GM19395 (cell line): ENCODE data around the gene CCDC12.

ENCODE experiments used
- ATAC-seq: cut with Tn5 transposase; IDR thresholded peaks from one replicate; pipeline ENCODE4 v1.9.1; 2021; ENCODE audit warnings: mild to moderate bottlenecking, moderate library complexity; ENCODE audit not compliant: unreplicated experiment

The CCDC12 gene

DNA sequence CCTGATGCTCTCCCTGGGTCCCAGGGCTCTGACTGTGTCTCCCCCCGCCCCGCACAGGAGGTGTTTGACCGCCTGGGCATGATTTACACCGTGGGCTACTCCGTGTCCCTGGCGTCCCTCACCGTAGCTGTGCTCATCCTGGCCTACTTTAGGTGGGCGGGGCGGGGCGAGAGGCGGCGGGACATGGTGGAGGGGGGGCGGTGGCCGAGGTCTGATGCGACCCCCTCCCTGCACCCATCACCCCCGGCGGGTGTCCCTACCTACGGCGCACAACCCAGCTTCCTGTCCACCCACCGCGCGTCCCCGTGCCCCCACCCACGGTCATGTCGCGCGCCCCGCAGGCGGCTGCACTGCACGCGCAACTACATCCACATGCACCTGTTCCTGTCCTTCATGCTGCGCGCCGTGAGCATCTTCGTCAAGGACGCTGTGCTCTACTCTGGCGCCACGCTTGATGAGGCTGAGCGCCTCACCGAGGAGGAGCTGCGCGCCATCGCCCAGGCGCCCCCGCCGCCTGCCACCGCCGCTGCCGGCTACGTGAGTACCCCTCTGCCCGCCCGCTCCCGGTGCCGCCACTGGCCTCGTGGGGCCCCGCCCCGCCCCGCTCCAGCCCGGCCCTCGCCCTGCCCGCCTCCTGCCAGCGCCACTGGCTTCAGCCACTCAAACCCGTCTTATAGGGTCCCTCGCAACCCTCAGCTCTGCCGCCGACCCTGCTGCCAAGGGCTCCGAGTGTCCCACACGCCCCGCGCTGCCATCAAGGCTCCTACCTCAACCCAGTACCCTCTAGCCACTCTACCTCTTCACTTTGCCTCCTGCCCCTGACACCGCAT is 78.0 kb downstream of the CCDC12 start:
- ATAC-seq = no peak

DNA sequence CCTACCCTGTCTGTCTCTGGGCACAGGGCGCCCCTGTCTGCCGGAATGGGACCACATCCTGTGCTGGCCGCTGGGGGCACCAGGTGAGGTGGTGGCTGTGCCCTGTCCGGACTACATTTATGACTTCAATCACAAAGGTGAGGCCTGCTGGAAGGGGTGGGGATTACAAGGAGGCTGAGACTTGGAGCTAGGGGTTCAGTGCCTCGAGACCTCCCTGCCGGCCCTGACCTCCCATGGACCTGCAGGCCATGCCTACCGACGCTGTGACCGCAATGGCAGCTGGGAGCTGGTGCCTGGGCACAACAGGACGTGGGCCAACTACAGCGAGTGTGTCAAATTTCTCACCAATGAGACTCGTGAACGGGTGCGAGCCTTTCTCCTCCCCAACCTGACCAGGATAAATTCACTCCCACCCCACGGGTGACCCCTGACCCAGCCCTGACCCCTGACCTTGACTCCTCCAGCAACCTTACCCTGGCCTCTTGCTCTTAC is 78.7 kb downstream of the CCDC12 start:
- no peak for ATAC-seq

- ATAC-seq = no peak
Observed at GRCh38 chr3:46897031-46897430, 79.5 kb downstream of the CCDC12 start.

GRCh38 chr3:46896386-46896785 is 80.2 kb downstream of the CCDC12 start:
- no peak for ATAC-seq

DNA sequence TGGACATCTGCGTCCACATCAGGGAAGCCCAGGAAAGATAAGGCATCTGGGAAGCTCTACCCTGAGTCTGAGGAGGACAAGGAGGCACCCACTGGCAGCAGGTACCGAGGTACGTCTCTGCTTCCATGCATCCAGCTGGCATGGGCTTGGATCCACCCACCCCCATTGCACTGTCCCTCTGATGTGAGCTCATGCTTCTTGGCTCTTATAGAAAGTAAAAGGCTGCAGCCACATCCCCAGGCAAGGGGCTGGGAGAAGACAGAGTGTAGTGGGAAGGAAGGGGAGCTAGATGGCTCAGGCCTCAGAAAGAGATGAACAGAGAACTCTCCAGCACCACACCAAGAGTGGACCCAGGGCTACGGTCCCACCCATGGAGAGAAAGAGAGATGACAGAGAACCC is 80.8 kb downstream of the CCDC12 start:
- ATAC-seq = no peak

GRCh38 chr3:46895204-46895660 is 81.3 kb downstream of the CCDC12 start:
- no peak for ATAC-seq

- no peak for ATAC-seq
Observed at GRCh38 chr3:46894256-46894655, 82.3 kb downstream of the CCDC12 start.

DNA sequence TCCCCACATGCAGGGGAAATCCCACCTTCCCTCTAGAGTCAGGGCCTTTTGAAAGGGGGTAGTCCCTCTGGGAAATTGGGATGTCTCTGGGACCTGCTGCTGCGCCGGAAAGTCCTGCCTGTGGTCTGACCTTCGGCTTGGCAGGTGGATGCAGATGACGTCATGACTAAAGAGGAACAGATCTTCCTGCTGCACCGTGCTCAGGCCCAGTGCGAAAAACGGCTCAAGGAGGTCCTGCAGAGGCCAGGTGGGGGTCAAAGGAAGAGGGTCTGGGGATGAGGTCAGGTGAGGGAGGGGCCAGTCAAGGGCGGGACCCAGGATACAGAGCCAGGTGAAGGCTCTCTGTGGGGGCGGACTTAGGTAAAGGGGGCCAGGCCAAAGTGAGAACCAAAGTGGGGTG is 82.8 kb downstream of the CCDC12 start:
- no peak for ATAC-seq

GRCh38 chr3:46893146-46893748 is 83.3 kb downstream of the CCDC12 start:
- ATAC-seq = no peak

DNA sequence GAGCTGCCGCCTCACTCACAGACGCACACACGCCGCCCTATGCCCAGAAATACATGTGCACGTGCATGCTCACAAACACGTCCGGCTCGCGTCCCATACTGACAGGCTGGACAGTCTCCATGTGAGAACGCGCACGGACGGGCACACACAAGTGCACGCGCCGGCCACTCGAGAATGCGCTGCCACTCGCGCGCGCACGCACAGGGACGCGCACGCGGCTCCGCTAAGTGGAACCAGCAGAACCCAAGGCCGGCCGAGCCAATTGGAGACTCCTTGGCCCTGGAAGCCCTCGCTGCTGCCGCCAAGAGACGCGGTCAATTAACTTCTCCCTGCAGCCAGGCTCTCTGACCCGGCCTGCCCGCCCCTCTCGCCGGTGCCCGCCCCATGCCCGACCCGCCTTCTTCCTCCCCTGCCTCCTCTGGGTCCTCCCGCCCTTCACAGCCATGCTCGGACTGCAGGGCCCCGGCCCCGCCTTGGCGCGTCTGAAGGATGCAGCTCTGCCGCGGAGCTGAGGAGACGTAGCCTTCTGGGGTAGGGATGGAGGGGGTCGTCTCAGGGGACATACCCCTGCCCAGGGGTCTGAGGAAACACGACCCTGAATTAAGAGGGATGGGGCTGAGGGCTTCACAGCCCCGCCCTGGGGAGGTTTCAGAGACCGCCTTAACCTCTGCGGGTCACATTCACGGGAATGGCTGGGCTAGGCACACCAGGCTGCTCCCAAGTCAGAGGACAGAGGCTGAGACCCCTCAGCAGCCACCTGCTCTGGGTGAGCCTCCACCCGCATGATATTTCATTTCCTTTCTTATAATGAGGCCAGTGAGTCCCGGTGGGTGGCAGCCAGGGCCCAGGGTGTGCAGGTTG is 84.0 kb downstream of the CCDC12 start:
- no peak for ATAC-seq

GRCh38 chr3:46891132-46891531 is 85.4 kb downstream of the CCDC12 start:
- ATAC-seq = no peak

- ATAC-seq = no peak
Observed at GRCh38 chr3:46890132-46890531, 86.4 kb downstream of the CCDC12 start.

DNA sequence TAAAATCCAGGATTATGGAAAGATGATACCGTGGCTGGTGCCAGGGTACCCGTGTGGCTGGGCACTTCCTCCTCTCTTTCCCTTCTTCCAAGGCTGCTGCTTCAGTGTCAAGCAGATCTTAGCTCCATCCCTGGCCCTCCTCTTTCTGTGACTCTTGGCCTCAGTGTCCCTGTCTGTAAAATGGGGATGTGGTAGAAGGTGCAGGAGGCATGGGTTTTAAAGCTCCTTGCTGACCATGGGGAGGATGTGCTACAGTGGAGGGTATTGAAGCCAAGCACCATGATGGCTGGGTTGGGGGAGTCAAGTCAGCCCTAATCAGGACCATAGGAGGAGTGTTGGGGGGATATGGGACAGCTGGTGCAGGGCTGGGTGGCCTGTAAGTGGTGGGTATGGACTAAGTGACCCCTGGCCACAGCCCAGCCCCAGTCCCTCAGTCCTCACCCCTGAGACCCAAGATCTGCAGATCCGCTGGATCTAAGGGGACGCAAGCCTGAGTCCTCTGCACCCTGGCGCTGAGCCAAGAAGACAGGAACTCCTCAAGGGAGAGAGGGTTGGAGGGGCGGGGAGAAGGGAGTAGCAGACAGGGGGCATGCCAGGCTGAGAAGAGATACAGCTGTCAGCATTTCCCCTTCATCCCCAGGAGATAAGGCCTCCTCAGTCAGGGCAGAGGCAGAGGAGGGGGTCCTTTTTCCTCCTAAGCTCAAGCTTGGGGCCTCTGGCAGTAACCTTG is 87.0 kb downstream of the CCDC12 start:
- no peak for ATAC-seq

- ATAC-seq = no peak
Observed at GRCh38 chr3:46888705-46889104, 87.8 kb downstream of the CCDC12 start.

DNA sequence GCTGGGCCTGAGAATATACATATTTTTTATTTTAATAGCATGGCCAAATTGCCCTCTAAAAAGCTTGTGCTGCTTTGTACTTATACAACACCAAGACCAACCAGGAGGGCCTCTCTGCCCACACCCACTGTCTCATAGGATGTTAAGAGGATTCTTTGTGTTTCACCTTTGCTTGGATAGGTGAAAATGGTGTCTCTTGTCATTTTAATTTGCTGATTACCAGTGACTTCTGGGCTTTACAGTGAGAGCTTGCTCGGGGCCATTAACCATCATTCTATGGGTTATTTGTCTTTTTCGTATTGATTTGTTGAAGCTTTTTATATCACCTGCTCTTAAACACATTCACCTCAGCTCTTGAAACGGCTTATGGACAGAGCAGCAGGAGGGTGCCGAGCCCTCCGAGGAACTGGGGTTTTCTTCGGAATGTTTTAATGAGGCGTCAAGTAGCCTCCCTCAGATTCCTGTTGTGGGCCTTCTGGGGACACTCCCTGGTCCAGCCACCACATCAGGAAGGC is 88.5 kb downstream of the CCDC12 start:
- ATAC-seq = no peak

GRCh38 chr3:46885612-46886011 is 90.9 kb downstream of the CCDC12 start:
- no peak for ATAC-seq

DNA sequence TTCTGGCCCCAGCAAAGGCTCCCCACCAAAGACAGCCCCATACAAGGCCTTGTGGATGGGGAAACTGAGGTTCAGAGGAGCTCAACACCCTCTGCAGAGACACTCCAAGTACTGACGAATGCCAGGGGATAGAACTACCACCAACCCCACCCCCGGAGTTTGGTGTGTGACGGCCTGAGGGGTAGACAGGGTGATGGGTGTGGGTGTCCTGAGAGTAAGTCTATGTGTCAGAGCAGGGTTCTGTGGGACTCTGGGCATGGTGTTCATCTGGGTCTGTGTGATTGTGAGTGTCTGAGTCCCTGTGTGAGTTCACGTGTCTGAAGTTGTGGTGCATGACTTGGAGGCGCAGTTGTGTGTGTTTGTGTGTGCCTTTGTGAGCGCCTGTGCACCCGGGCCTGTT is 91.6 kb downstream of the CCDC12 start:
- ATAC-seq = no peak

- no peak for ATAC-seq
Observed at GRCh38 chr3:46884427-46884826, 92.1 kb downstream of the CCDC12 start.

GRCh38 chr3:46883830-46884185 is 92.7 kb downstream of the CCDC12 start:
- no peak for ATAC-seq

GRCh38 chr3:46883054-46883829 is 93.3 kb downstream of the CCDC12 start:
- ATAC-seq = no peak
